BLaER1 (cell line): ENCODE measurements around the gene ZNF354C.

Experiments
- H3K27ac ChIP-seq: shearing (Covaris generic); formaldehyde crosslinking; 2 replicates; pipeline ENCODE4 v1.8.1; 2022
- H3K27me3 ChIP-seq: shearing (Covaris generic); formaldehyde crosslinking; 2 replicates; pipeline ENCODE4 v1.8.1; 2022
- H3K36me3 ChIP-seq: shearing (Covaris generic); formaldehyde crosslinking; 2 replicates; pipeline ENCODE4 v1.8.1; 2022
- H3K4me1 ChIP-seq: shearing (Covaris generic); formaldehyde crosslinking; 2 replicates; pipeline ENCODE4 v1.8.1; 2022
- H3K4me2 ChIP-seq: shearing (Covaris generic); formaldehyde crosslinking; 2 replicates; pipeline ENCODE4 v1.8.1; 2022
- H3K4me3 ChIP-seq: shearing (Covaris generic); formaldehyde crosslinking; 2 replicates; pipeline ENCODE4 v1.8.1; 2022
- H3K9ac ChIP-seq: shearing (Covaris generic); formaldehyde crosslinking; 2 replicates; pipeline ENCODE4 v1.8.1; 2022
- H3K9me3 ChIP-seq: shearing (Covaris generic); formaldehyde crosslinking; 2 replicates; pipeline ENCODE4 v1.8.1; 2022
- H4K20me1 ChIP-seq: shearing (Covaris generic); formaldehyde crosslinking; 2 replicates; pipeline ENCODE4 v1.8.1; 2022
- Cebpa-rat ChIP-seq: shearing (Covaris generic); IDR thresholded peaks from 2 replicates; pipeline ENCODE4 v1.8.1; 2022

Gene ZNF354C

GRCh38 chr5:179127136-179128040 is 67.2 kb downstream of the ZNF354C start:
- Histone ChIP-seq H3K4me2 (no peak overlapping the region), H3K27me3 (no peaks in the 10 kb centered on the region), H3K9me3 (peaks cover 33% of the 10 kb centered on the region), H4K20me1 (no peaks in the 10 kb centered on the region), H3K9ac (no peak overlapping the region), H3K4me3 (no peak overlapping the region), H3K36me3 (no peaks in the 10 kb centered on the region), H3K4me1 (no peaks in the 10 kb centered on the region), H3K27ac (no peak overlapping the region)
- TF ChIP-seq Cebpa-rat, result no peak

- Histone ChIP-seq H3K27me3 (no peaks in the 10 kb centered on the region), H3K4me1 (no peaks in the 10 kb centered on the region), H3K9ac (no peak overlapping the region), H3K4me3 (no peak overlapping the region), H3K4me2 (no peak overlapping the region), H4K20me1 (no peaks in the 10 kb centered on the region), H3K27ac (no peak overlapping the region), H3K9me3 (peaks cover 30% of the 10 kb centered on the region), H3K36me3 (no peaks in the 10 kb centered on the region)
- no peak for TF ChIP-seq Cebpa-rat
Measured at GRCh38 chr5:179128041-179128365, 67.8 kb downstream of the ZNF354C start.

GRCh38 chr5:179128976-179129375 is 68.8 kb downstream of the ZNF354C start:
- H3K4me2 ChIP-seq, result no peak overlapping the region
- H3K4me3 ChIP-seq, result no peak overlapping the region
- no peaks in the 10 kb centered on the region for H4K20me1 ChIP-seq
- no peak overlapping the region for H3K9ac ChIP-seq
- H3K4me1 ChIP-seq, result no peaks in the 10 kb centered on the region
- TF ChIP-seq Cebpa-rat, result no peak
- no peaks in the 10 kb centered on the region for H3K27me3 ChIP-seq
- H3K9me3 ChIP-seq, result peaks cover 21% of the 10 kb centered on the region
- H3K36me3 ChIP-seq, result no peaks in the 10 kb centered on the region
- H3K27ac ChIP-seq, result no peak overlapping the region

GRCh38 chr5:179129607-179130071 is 69.5 kb downstream of the ZNF354C start:
- Histone ChIP-seq H3K4me1 (no peaks in the 10 kb centered on the region), H3K9ac (no peak overlapping the region), H3K27me3 (no peaks in the 10 kb centered on the region), H3K4me2 (no peak overlapping the region), H3K27ac (no peak overlapping the region), H4K20me1 (no peaks in the 10 kb centered on the region), H3K4me3 (no peak overlapping the region), H3K9me3 (peaks cover 16% of the 10 kb centered on the region), H3K36me3 (no peaks in the 10 kb centered on the region)
- TF ChIP-seq Cebpa-rat, result no peak

- Histone ChIP-seq H3K4me3 (no peak overlapping the region), H3K27ac (no peak overlapping the region), H3K4me1 (no peaks in the 10 kb centered on the region), H3K4me2 (no peak overlapping the region), H3K36me3 (no peaks in the 10 kb centered on the region), H3K9me3 (peaks cover 11% of the 10 kb centered on the region), H3K9ac (no peak overlapping the region), H4K20me1 (no peaks in the 10 kb centered on the region), H3K27me3 (no peaks in the 10 kb centered on the region)
- no peak for TF ChIP-seq Cebpa-rat
Measured at GRCh38 chr5:179130101-179130681, 70.0 kb downstream of the ZNF354C start.

GRCh38 chr5:179131321-179131835 is 71.2 kb downstream of the ZNF354C start:
- no peak for TF ChIP-seq Cebpa-rat

GRCh38 chr5:179131886-179132585 is 71.9 kb downstream of the ZNF354C start:
- no peak overlapping the region for H3K4me3 ChIP-seq
- H3K27ac ChIP-seq, result no peak overlapping the region
- H3K4me2 ChIP-seq, result no peak overlapping the region
- TF ChIP-seq Cebpa-rat, result no peak
- H3K9me3 ChIP-seq, result no peaks in the 10 kb centered on the region
- H3K36me3 ChIP-seq, result no peaks in the 10 kb centered on the region
- peaks cover 3% of the 10 kb centered on the region for H3K4me1 ChIP-seq
- H3K27me3 ChIP-seq, result no peaks in the 10 kb centered on the region
- H3K9ac ChIP-seq, result no peak overlapping the region
- no peaks in the 10 kb centered on the region for H4K20me1 ChIP-seq

More at GRCh38 chr5:179131321-179131835, 71.2 kb downstream of the ZNF354C start:
- Histone ChIP-seq H3K36me3 (no peaks in the 10 kb centered on the region), H3K27ac (no peak overlapping the region), H3K9ac (no peak overlapping the region), H3K4me3 (no peak overlapping the region), H3K4me2 (no peak overlapping the region), H3K27me3 (no peaks in the 10 kb centered on the region), H3K4me1 (no peaks in the 10 kb centered on the region), H3K9me3 (no peaks in the 10 kb centered on the region), H4K20me1 (no peaks in the 10 kb centered on the region)

- no peak overlapping the region for H3K4me3 ChIP-seq
- no peak overlapping the region for H3K9ac ChIP-seq
- H3K36me3 ChIP-seq, result no peaks in the 10 kb centered on the region
- no peaks in the 10 kb centered on the region for H4K20me1 ChIP-seq
- H3K9me3 ChIP-seq, result no peaks in the 10 kb centered on the region
- TF ChIP-seq Cebpa-rat, result no peak
- H3K4me2 ChIP-seq, result no peak overlapping the region
- H3K4me1 ChIP-seq, result peaks cover 10% of the 10 kb centered on the region
- no peak overlapping the region for H3K27ac ChIP-seq
- no peaks in the 10 kb centered on the region for H3K27me3 ChIP-seq
Measured at GRCh38 chr5:179132586-179133355, 72.6 kb downstream of the ZNF354C start.
